ENCODE measurements around the gene RASGRF2. TPM values are rescaled to one million over a fixed set of nuclear protein-coding genes. Genes with fewer than 3 reads are reported as not detected.

RASGRF2 gene
- total RNA-seq, 2 donors from 2014 or later: 1.2 to 2.3 TPM

DNA sequence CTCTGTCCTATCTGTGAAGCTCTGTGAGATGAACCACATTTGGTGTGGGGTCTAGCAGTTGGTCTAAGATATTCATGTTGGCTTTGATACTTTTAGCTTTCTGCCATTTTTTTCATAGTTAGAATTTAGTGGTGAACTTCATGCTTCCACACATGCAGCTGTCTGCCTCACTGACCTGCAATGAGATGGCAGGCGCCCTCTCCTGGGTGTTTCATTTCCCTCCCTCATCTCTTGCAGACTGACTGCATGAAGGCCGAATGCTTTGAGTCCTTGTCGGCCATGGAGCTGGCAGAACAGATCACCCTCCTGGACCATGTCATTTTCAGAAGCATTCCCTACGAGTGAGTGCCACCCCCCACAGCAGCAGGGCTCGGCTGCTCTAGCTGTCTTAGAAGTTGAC is 246.8 kb downstream of the RASGRF2 start:
- intact Hi-C loops (cut with DNase I, micrococcal nuclease): no loop called here
- ATAC-seq: no peak
- no peak for DNase-seq

DNA sequence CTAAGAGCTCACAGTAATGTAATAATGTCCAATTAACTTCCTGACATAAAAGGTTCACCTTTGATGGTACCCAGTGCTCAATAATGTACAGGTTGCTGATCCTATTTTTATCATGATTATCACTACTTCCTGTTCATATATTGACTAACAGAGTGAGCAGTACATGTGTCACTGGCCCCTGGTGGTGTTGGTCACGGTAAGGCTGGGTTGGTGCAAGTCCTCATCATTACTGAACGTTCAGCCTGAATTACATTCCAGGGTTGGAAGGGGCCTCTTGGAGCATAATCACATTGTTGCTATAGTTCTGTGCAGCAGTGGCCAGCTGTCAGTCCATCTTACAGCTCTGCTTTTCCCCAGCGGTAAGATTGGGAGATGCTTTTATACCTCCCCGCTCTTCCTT is 248.7 kb downstream of the RASGRF2 start:
- intact Hi-C loops (cut with DNase I, micrococcal nuclease): no loop called here
- ATAC-seq: no peak

DNA sequence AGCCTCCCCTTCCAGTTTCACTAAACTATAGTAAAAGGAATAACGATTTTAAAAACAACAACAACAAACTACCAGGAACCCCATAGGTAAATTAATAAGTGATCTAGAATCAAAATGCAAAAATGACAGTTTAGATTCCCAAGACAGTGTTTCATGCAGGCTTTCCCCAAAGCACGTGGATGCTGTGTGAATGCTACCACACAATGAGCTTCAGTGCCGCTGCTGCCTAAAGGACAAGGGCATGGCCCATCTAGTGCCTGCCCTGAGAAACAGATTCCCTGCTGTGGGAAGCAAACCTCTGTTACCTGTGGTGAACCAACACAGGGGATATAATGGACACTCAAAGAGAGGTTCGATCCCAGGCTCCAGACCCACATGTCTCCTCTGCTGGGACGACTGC is 249.2 kb downstream of the RASGRF2 start:
- intact Hi-C loops (cut with DNase I, micrococcal nuclease): no loop called here

More for the DNA sequence above, 248.7 kb downstream of the RASGRF2 start:
- DNase-seq: no peak

DNA sequence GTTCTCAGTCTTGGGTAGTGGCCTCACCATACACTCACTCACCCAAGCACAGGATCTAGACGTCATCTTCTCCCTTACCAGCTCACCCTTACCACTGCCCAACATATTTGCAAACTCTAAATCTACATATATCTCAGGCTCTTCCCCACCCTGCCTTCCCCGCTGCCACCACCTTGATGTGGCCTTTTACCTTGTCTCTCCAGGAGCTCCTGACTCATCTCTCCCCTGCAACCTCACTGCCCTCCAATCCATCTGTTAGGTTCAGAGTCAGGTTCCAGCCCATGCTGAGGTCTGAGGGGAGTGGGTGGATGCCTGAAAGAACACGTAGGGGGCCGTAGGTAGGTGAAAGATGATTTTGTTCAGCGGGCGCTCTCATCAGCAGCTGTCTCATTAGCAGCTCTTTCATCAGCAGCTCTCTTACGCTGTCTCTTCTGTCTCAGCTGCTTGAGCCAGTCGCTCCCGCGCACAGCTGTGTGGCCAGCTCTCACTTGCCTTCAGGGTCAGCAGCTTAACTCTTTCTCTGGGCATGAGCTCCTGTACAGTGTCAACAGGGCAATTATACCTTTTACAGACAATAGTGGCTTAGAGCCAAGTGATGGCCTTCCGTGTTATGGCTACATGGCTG is 249.8 kb downstream of the RASGRF2 start:
- DNase-seq: no peak
- intact Hi-C loops (cut with DNase I, micrococcal nuclease): no loop called here

More for the DNA sequence above, 249.2 kb downstream of the RASGRF2 start:
- no peak for DNase-seq
- ATAC-seq: no peak

GRCh38 chr5:81212211-81212751 is 252.1 kb downstream of the RASGRF2 start:
- DNase-seq (no peak), ATAC-seq (no peak)
- intact Hi-C loops (cut with DNase I, micrococcal nuclease): no loop called here

More for the DNA sequence above, 249.8 kb downstream of the RASGRF2 start:
- no peak for ATAC-seq

DNA sequence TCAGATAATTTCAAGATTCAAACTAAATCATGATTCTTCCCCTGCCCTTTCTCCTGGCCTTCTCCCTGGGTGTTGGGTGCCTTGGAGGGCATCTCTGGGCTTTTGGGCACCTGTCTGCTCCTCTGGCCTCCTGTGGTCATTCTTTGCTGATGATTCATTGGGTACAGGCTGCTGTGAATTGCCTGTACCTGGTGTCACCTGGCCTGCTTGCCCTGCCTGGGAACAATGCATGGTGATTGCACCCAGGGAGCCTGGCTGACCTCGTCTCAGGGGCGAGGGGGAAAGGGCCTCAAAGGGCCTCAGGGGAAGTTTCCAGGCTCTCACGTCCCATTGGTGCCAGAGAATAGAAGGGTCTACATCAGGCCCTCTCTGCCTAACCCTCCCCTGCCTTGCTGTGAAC is 252.9 kb downstream of the RASGRF2 start:
- DNase-seq (no peak), ATAC-seq (no peak)
- intact Hi-C loops (cut with DNase I, micrococcal nuclease): no loop called here

GRCh38 chr5:81214848-81215247 is 254.7 kb downstream of the RASGRF2 start:
- ATAC-seq: no peak
- DNase-seq: no peak

GRCh38 chr5:81216152-81216551 is 256.0 kb downstream of the RASGRF2 start:
- intact Hi-C loops (cut with DNase I, micrococcal nuclease): no loop called here
- ATAC-seq (no peak), DNase-seq (no peak)

More at GRCh38 chr5:81214848-81215247, 254.7 kb downstream of the RASGRF2 start:
- intact Hi-C loops (cut with DNase I, micrococcal nuclease): no loop called here

DNA sequence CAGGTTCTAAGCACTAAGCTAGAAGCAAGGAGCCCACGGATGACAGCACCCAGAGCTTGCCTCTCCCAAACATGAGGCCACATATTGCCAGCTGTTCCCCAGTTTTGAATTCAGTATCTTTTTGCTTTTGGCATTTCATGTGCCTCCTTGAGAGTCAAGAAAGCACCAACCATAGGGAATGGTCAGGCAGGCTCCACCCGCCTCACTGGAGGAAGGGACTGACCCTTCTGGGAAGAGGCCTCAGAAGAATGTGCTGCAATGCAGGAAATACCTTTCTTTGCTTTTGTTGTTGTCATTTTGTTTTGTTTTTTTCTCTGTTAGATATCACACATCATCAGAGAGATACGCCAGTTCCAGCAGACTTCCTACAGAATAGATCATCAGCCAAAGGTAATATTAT is 259.2 kb downstream of the RASGRF2 start:
- ATAC-seq (no peak), DNase-seq (no peak)
- intact Hi-C loops (cut with DNase I, micrococcal nuclease): no loop called here

GRCh38 chr5:81222285-81222684 is 262.1 kb downstream of the RASGRF2 start:
- no peak for ATAC-seq
- intact Hi-C loops (cut with DNase I, micrococcal nuclease): no loop called here
- DNase-seq: no peak

DNA sequence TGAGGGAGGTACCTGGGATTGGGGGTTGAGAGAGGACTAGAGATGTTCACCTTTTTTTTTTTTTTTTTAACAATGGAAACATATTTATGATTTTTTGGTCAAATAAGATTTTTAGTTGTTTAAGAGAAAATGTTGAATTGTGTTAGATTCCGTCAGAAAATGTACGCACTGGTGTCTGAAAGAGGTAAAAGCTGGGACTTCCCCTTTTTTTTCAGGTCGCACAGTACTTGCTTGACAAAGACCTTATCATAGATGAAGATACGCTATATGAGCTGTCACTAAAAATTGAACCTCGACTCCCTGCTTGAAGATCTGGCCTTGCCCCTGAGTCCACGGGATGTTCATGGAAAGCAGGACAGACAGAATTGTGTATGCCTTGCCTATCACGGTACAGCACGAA is 265.3 kb downstream of the RASGRF2 start:
- no peak for ATAC-seq
- DNase-seq: no peak
- intact Hi-C loops (cut with DNase I, micrococcal nuclease): no loop called here

DNA sequence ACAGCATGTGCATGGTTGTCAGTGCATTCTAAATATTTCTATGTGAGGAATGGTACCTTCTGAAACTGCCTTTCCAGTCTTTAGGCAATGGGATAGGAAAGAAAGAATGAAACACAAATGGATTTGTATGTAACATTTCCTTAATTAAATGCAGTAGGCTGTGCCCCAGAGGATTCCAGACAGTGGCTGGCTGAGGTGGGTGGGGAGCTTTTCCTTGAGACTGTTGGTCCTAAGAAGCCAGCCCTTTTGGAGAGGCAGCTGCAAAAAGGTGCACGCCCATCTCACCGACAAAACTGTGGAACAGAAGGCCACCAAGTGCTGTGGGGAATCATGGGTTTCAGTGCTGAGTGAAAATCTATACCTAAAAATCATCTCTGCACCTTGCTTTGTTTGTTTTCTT is 266.1 kb downstream of the RASGRF2 start:
- no peak for DNase-seq
- ATAC-seq: no peak
- intact Hi-C loops (cut with DNase I, micrococcal nuclease): no loop called here

GRCh38 chr5:81226949-81227348 is 266.8 kb downstream of the RASGRF2 start:
- ATAC-seq (no peak), DNase-seq (no peak)
- intact Hi-C loops (cut with DNase I, micrococcal nuclease): no loop called here

DNA sequence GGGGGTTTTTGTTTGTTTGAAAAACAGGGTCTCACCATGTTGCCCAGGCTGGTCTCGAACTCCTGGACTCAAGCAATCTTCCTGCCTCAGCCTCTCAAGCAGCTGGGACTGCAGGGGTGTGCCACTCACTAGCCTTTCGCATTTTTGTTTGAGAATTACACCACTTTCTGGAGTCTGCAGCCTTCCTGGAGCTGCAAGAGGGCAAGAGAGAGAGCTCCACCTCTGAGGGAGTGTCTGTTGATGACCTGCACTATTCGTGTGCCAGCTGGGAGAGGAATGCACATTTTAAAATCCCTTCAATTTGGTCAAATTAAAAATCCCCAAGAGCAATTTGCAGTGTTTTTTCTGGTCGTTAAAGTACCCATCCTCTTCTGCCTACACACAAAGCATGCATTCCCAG is 267.9 kb downstream of the RASGRF2 start:
- intact Hi-C loops (cut with DNase I, micrococcal nuclease): no loop called here
- no peak for ATAC-seq

GRCh38 chr5:81230416-81230815 is 270.3 kb downstream of the RASGRF2 start:
- DNase-seq (no peak), ATAC-seq (no peak)
- intact Hi-C loops (cut with DNase I, micrococcal nuclease): no loop called here

More for the DNA sequence above, 267.9 kb downstream of the RASGRF2 start:
- DNase-seq: no peak

- intact Hi-C loops (cut with DNase I, micrococcal nuclease): no loop called here
- no peak for ATAC-seq
- peak in 1 of 2 donors; percentile 37 for DNase-seq
Measured at GRCh38 chr5:81232464-81233079, 272.4 kb downstream of the RASGRF2 start.

DNA sequence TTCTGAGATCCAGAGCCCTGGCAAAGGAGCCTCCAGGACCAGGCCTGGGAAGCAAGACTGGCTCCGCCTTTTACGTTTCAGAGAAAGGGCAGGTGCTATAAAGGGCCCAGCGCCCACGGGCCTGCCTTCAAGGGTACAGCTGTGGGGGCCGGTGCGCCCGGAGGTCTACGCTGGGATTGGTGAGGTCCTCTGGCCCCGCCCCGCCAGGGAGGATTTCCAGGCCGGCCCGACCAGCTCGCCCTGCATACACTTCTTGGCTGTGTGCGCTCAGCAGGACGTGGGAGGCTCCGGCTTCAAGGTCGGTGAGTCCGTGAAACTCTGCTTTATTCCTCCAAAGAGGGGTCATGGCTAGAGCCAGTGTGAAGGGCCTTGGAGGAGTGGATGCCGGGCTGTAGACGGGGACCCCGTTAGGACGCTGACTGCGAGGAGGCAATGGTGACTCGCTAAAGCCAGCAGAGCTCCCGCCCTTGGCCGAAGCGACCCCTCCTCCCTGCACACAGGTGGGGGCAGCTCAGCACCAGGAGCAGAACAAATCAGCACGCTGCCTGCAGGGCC is 273.0 kb downstream of the RASGRF2 start, which contains the start of gene CKMT2:
Gene CKMT2 (plus strand): TSS at position 243 of the 555 bp plus-strand sequence. CDS start 17,811 bp downstream, outside the sequence.
- intact Hi-C loops (cut with DNase I, micrococcal nuclease): no loop called here
- DNase-seq (peak; percentile 57 to 72), ATAC-seq (peak; percentile 96)

- DNase-seq (no peak), ATAC-seq (no peak)
- intact Hi-C loops (cut with DNase I, micrococcal nuclease): no loop called here
Measured at GRCh38 chr5:81234299-81234698, 274.1 kb downstream of the RASGRF2 start.

- intact Hi-C loops (cut with DNase I, micrococcal nuclease): no loop called here
- DNase-seq (no peak), ATAC-seq (no peak)
Measured at GRCh38 chr5:81234801-81235200, 274.6 kb downstream of the RASGRF2 start.

Data from left colon (tissue), 2 donors.